ENCODE data around the gene PEAK1.

The PEAK1 gene

GRCh38 chr15:77140220-77140619 lies 279.7 kb downstream of the PEAK1 start:
- TF ChIP-seq GATA3 (IDR thresholded peaks at IDR 0.05; ENCODE audit: low read depth, low read length) = no peak
- TF ChIP-seq GATA2 (IDR thresholded peaks at IDR 0.05; ENCODE audit: low read depth, low read length) = no peak

GRCh38 chr15:77139312-77139711 lies 280.6 kb downstream of the PEAK1 start:
- TF ChIP-seq GATA2 (IDR thresholded peaks at IDR 0.05; ENCODE audit: low read depth, low read length) (no peak), GATA3 (IDR thresholded peaks at IDR 0.05; ENCODE audit: low read depth, low read length) (no peak)

GRCh38 chr15:77138167-77138522 lies 281.8 kb downstream of the PEAK1 start:
- TF ChIP-seq GATA3 (IDR thresholded peaks at IDR 0.05; ENCODE audit: low read depth, low read length) (no peak), GATA2 (IDR thresholded peaks at IDR 0.05; ENCODE audit: low read depth, low read length) (no peak)

- no peak for TF ChIP-seq GATA3 (IDR thresholded peaks at IDR 0.05; ENCODE audit: low read depth, low read length)
- TF ChIP-seq GATA2 (IDR thresholded peaks at IDR 0.05; ENCODE audit: low read depth, low read length) = no peak
Measured at GRCh38 chr15:77135181-77135580, 284.7 kb downstream of the PEAK1 start.

GRCh38 chr15:77130315-77130930 lies 289.5 kb downstream of the PEAK1 start:
- TF ChIP-seq GATA2 (IDR thresholded peaks at IDR 0.05; ENCODE audit: low read depth, low read length) (no peak), GATA3 (IDR thresholded peaks at IDR 0.05; ENCODE audit: low read depth, low read length) (no peak)

- no peak for TF ChIP-seq GATA3 (IDR thresholded peaks at IDR 0.05; ENCODE audit: low read depth, low read length)
- no peak for TF ChIP-seq GATA2 (IDR thresholded peaks at IDR 0.05; ENCODE audit: low read depth, low read length)
Measured at GRCh38 chr15:77127626-77128025, 292.3 kb downstream of the PEAK1 start.

- no peak for TF ChIP-seq GATA3 (IDR thresholded peaks at IDR 0.05; ENCODE audit: low read depth, low read length)
- TF ChIP-seq GATA2 (IDR thresholded peaks at IDR 0.05; ENCODE audit: low read depth, low read length) = no peak
Measured at GRCh38 chr15:77126529-77127326, 293.2 kb downstream of the PEAK1 start.

- no peak for TF ChIP-seq GATA3 (IDR thresholded peaks at IDR 0.05; ENCODE audit: low read depth, low read length)
- no peak for TF ChIP-seq GATA2 (IDR thresholded peaks at IDR 0.05; ENCODE audit: low read depth, low read length)
Measured at GRCh38 chr15:77123854-77124253, 296.1 kb downstream of the PEAK1 start.

GRCh38 chr15:77122576-77122975 lies 297.3 kb downstream of the PEAK1 start:
- TF ChIP-seq GATA3 (IDR thresholded peaks at IDR 0.05; ENCODE audit: low read depth, low read length) (no peak), GATA2 (IDR thresholded peaks at IDR 0.05; ENCODE audit: low read depth, low read length) (no peak)

GRCh38 chr15:77121599-77121998 lies 298.3 kb downstream of the PEAK1 start:
- no peak for TF ChIP-seq GATA2 (IDR thresholded peaks at IDR 0.05; ENCODE audit: low read depth, low read length)
- TF ChIP-seq GATA3 (IDR thresholded peaks at IDR 0.05; ENCODE audit: low read depth, low read length) = no peak

GRCh38 chr15:77120576-77120975 lies 299.3 kb downstream of the PEAK1 start:
- TF ChIP-seq GATA3 (IDR thresholded peaks at IDR 0.05; ENCODE audit: low read depth, low read length) (no peak), GATA2 (IDR thresholded peaks at IDR 0.05; ENCODE audit: low read depth, low read length) (no peak)

- no peak for TF ChIP-seq GATA3 (IDR thresholded peaks at IDR 0.05; ENCODE audit: low read depth, low read length)
- TF ChIP-seq GATA2 (IDR thresholded peaks at IDR 0.05; ENCODE audit: low read depth, low read length) = no peak
Measured at GRCh38 chr15:77119446-77119845, 300.5 kb downstream of the PEAK1 start.

- TF ChIP-seq GATA2 (IDR thresholded peaks at IDR 0.05; ENCODE audit: low read depth, low read length) (no peak), GATA3 (IDR thresholded peaks at IDR 0.05; ENCODE audit: low read depth, low read length) (no peak)
Measured at GRCh38 chr15:77118882-77119321, 301.0 kb downstream of the PEAK1 start.

- TF ChIP-seq GATA2 (IDR thresholded peaks at IDR 0.05; ENCODE audit: low read depth, low read length) (no peak), GATA3 (IDR thresholded peaks at IDR 0.05; ENCODE audit: low read depth, low read length) (no peak)
Measured at GRCh38 chr15:77115179-77115578, 304.7 kb downstream of the PEAK1 start.

- TF ChIP-seq GATA3 (IDR thresholded peaks at IDR 0.05; ENCODE audit: low read depth, low read length) = no peak
- no peak for TF ChIP-seq GATA2 (IDR thresholded peaks at IDR 0.05; ENCODE audit: low read depth, low read length)
Measured at GRCh38 chr15:77112838-77113504, 306.9 kb downstream of the PEAK1 start.

All from SH-SY5Y (cell line).